CD4-positive, CD25-positive, alpha-beta regulatory T cell (primary cell): ENCODE data around the gene FHOD1. TPM values are rescaled to one million over a fixed set of nuclear protein-coding genes. Genes with fewer than 3 reads are reported as not detected.

Experiments used
- ATAC-seq, 2 donors: fragments of 150-1000 bp; cut with Tn5 transposase; one replicate each; pipeline ENCODE4 v1.10.0; 2021; ENCODE audit warnings: low read depth in 2 of 2, moderate number of reproducible peaks in 2 of 2, moderate library complexity in 1 of 2
- DNase-seq, 3 donors: peaks; one replicate each; pipeline versions ENCODE4 v3.0.0 to v3.0.0-alpha.2; 2012 to 2022; ENCODE audit warnings: mixed read lengths in 1 of 3
- H3K27ac ChIP-seq: one replicate; pipeline ENCODE4 v1.7.0; 2013; ENCODE audit warnings: mild to moderate bottlenecking, low read length; ENCODE audit not compliant: insufficient read depth, poor library complexity, severe bottlenecking
- H3K27me3 ChIP-seq: one replicate; pipeline ENCODE4 v1.7.0; 2013; ENCODE audit warnings: low read length; ENCODE audit not compliant: control insufficient read depth, insufficient read depth
- H3K36me3 ChIP-seq: one replicate; pipeline ENCODE4 v1.7.0; 2013; ENCODE audit warnings: mild to moderate bottlenecking, low read length, moderate library complexity; ENCODE audit not compliant: control insufficient read depth, insufficient read depth
- H3K4me1 ChIP-seq: 2 replicates; pipeline ENCODE4 v1.7.0; 2013; ENCODE audit warnings: mild to moderate bottlenecking, low read length; ENCODE audit not compliant: insufficient read depth, control insufficient read depth, poor library complexity, severe bottlenecking
- H3K4me3 ChIP-seq: one replicate; pipeline ENCODE4 v1.7.0; 2013; ENCODE audit warnings: low read depth, mild to moderate bottlenecking, low read length, moderate library complexity
- H3K9me3 ChIP-seq, 2 experiments: 1 replicate in 1 of 2; 2 replicates in 1 of 2; pipeline ENCODE4 v1.7.0; 2013; ENCODE audit warnings: low read length in 2 of 2, mild to moderate bottlenecking in 1 of 2, moderate library complexity in 1 of 2; ENCODE audit not compliant: control insufficient read depth in 2 of 2
- H3K27ac Mint-ChIP-seq, 3 donors: one replicate each; pipeline ENCODE4 v1.8.0; 2020 to 2022; ENCODE audit warnings: mild to moderate bottlenecking in 3 of 3, mixed read lengths in 3 of 3, moderate library complexity in 2 of 3
- H3K27me3 Mint-ChIP-seq: one replicate; pipeline ENCODE4 v1.8.0; 2022; ENCODE audit warnings: mild to moderate bottlenecking, mixed read lengths
- H3K36me3 Mint-ChIP-seq: one replicate; pipeline ENCODE4 v1.8.0; 2020; ENCODE audit warnings: mixed read lengths
- H3K4me1 Mint-ChIP-seq, 4 donors: one replicate each; pipeline ENCODE4 v1.8.0; 2020 to 2022; ENCODE audit warnings: mixed read lengths in 4 of 4, mild to moderate bottlenecking in 1 of 4
- H3K4me3 Mint-ChIP-seq, 4 donors: one replicate each; pipeline ENCODE4 v1.8.0; 2020 to 2022; ENCODE audit warnings: mild to moderate bottlenecking in 4 of 4, mixed read lengths in 4 of 4, moderate library complexity in 3 of 4
- H3K9me3 Mint-ChIP-seq, 7 donors: one replicate each; pipeline ENCODE4 v1.8.0; 2020 to 2022; ENCODE audit warnings: mixed read lengths in 7 of 7, mild to moderate bottlenecking in 3 of 7, moderate library complexity in 2 of 7
- polyA plus RNA-seq, 4 donors: library from polyadenylated mRNA; unstranded; fragments of 300-500 nt; fragmentation: Illumina TruSeq; gene quantifications; one replicate each; pipeline ENCODE4 v1.2.3, GENCODE V29; 2021
- total RNA-seq: library from RNA; stranded (reverse); gene quantifications from one replicate; pipeline ENCODE4 v1.2.3, GENCODE V29; 2022

FHOD1 gene
- total and polyA plus RNA-seq, 5 donors from 2014 or later, result 1.9 to 34.5 (median 3.6) TPM

DNA sequence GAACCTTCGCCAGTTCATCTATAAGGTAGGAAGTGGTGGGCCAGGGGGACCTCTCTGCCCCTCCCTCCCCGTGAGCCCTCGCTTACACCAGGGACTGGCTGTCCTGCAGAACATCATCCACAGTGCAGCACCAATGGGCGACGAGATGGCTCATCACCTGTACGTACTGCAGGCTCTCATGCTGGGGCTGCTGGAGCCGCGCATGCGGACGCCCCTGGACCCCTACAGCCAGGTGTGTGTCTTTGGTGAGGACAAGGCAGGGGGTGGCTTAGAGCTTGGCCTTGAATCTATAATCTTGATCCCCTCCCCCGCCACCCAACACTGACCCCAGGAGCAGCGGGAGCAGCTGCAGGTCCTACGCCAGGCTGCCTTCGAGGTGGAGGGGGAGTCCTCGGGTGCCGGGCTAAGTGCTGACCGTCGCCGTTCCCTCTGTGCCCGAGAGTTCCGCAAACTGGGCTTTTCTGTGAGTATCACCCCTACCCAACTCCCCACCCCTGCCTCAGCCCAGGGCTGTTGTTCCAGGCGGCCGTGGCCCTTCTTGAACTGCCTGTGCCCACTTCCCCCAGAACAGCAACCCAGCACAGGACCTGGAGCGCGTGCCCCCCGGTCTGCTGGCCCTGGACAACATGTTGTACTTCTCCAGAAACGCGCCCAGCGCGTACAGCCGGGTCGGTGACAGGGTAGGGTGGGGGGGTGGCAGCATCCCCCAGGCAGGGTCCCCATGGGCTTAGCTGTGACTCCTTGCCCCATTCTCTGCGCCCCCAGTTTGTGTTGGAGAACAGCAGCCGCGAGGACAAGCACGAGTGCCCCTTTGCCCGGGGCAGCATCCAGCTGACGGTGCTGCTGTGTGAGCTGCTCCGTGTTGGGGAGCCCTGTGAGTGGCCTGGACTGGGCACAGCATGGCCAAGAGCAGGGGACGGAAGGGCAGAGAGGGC lies 45.6 kb downstream of the FHOD1 start:
- H3K4me1 ChIP-seq, result no peaks in the 10 kb centered on the region
- no peaks in the 10 kb centered on the region for H3K27me3 ChIP-seq
- no peaks in the 10 kb centered on the region for H3K9me3 Mint-ChIP-seq
- peaks cover 29% of the 10 kb centered on the region for H3K36me3 ChIP-seq
- H3K4me1 Mint-ChIP-seq, result peaks cover 0 to 20% (median 4%) of the 10 kb centered on the region in 4 donors
- no peaks in the 10 kb centered on the region for H3K9me3 ChIP-seq
- no peak overlapping the region for H3K27ac ChIP-seq
- no peak for DNase-seq
- H3K27me3 Mint-ChIP-seq, result no peaks in the 10 kb centered on the region
- ATAC-seq, result no peak
- no peak overlapping the region for H3K4me3 Mint-ChIP-seq
- no peak overlapping the region for H3K4me3 ChIP-seq
- H3K36me3 Mint-ChIP-seq, result peaks cover 8% of the 10 kb centered on the region
- H3K27ac Mint-ChIP-seq, result no peak overlapping the region

DNA sequence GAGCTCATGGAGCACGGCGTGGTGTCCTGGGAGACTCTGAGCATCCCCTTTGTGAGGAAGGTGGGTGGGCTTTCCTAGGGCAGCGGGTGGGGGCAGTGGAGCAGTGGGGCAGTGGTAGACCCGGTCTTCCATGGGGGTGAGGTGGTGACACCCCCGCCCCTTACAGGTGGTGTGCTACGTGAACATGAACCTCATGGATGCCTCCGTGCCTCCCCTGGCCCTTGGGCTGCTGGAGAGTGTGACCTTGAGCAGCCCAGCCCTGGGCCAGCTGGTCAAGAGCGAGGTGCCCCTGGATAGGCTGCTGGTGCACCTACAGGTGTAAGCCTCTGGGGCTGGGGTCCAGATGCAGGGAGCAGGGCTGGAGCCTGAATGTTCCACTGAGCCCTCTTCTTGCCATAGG lies 46.8 kb downstream of the FHOD1 start:
- Mint-ChIP-seq H3K27me3 (no peaks in the 10 kb centered on the region), H3K4me1 (peaks cover 0 to 20% (median 13%) of the 10 kb centered on the region in 4 donors), H3K4me3 (no peak overlapping the region), H3K36me3 (peaks cover 20% of the 10 kb centered on the region), H3K9me3 (no peaks in the 10 kb centered on the region), H3K27ac (no peak overlapping the region)
- H3K27ac ChIP-seq, result no peak overlapping the region
- ATAC-seq (no peak), DNase-seq (no peak)
- no peak overlapping the region for H3K4me3 ChIP-seq
- H3K4me1 ChIP-seq, result no peaks in the 10 kb centered on the region
- no peaks in the 10 kb centered on the region for H3K27me3 ChIP-seq
- peaks cover 41% of the 10 kb centered on the region for H3K36me3 ChIP-seq
- H3K9me3 ChIP-seq, result no peaks in the 10 kb centered on the region

DNA sequence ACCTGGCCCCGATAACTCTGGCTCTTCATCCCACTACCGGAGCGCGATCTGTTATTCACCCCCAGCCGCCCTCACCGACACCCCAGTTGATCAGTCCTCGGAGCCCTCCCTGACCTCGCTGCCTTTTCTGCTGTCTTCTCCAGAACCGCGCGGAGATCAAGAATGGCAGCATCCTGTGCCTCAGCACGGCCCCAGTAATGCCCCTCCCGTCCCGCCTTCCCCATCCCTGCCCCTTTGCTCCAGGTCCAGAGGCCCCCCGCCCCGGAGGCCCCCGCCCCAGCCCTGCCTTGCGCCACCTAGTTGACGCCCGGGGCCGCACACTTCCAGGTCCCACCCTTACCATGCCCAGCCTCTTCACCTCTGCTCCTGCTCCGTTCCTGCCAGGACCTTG lies 47.5 kb downstream of the FHOD1 start:
- peak overlapping the region in 1 of 4 donors; percentile 47 for H3K4me3 Mint-ChIP-seq
- Histone ChIP-seq H3K36me3 (peaks cover 48% of the 10 kb centered on the region), H3K4me1 (no peaks in the 10 kb centered on the region), H3K4me3 (no peak overlapping the region), H3K27ac (no peak overlapping the region), H3K27me3 (no peaks in the 10 kb centered on the region), H3K9me3 (no peaks in the 10 kb centered on the region)
- H3K27me3 Mint-ChIP-seq, result no peaks in the 10 kb centered on the region
- ATAC-seq (no peak), DNase-seq (no peak)
- peaks cover 26% of the 10 kb centered on the region for H3K36me3 Mint-ChIP-seq
- peaks cover 0 to 20% (median 15%) of the 10 kb centered on the region in 4 donors for H3K4me1 Mint-ChIP-seq
- no peak overlapping the region for H3K27ac Mint-ChIP-seq
- H3K9me3 Mint-ChIP-seq, result no peaks in the 10 kb centered on the region

GRCh38 chr16:67199011-67199807 lies 48.1 kb downstream of the FHOD1 start, which contains the start of gene ELMO3:
TSS of gene ELMO3 (plus strand) at chr16:67199131. CDS start at chr16:67199327, 196 bp downstream.
- Histone ChIP-seq H3K27ac (no peak within 1 kb of the TSS), H3K4me1 (no peaks in the 10 kb centered on the region), H3K4me3 (no peak within 1 kb of the TSS), H3K9me3 (no peaks in the 10 kb centered on the region), H3K27me3 (no peaks in the 10 kb centered on the region), H3K36me3 (peaks cover 54% of the 10 kb centered on the region)
- H3K36me3 Mint-ChIP-seq, result peaks cover 27% of the 10 kb centered on the region
- H3K27me3 Mint-ChIP-seq, result no peaks in the 10 kb centered on the region
- peak within 1 kb of the TSS in 2 of 4 donors; percentile 47 to 78 for H3K4me3 Mint-ChIP-seq
- DNase-seq (no peak), ATAC-seq (no peak)
- H3K27ac Mint-ChIP-seq, result no peak within 1 kb of the TSS
- H3K4me1 Mint-ChIP-seq, result peaks cover 0 to 26% (median 15%) of the 10 kb centered on the region in 4 donors
- no peaks in the 10 kb centered on the region for H3K9me3 Mint-ChIP-seq

DNA sequence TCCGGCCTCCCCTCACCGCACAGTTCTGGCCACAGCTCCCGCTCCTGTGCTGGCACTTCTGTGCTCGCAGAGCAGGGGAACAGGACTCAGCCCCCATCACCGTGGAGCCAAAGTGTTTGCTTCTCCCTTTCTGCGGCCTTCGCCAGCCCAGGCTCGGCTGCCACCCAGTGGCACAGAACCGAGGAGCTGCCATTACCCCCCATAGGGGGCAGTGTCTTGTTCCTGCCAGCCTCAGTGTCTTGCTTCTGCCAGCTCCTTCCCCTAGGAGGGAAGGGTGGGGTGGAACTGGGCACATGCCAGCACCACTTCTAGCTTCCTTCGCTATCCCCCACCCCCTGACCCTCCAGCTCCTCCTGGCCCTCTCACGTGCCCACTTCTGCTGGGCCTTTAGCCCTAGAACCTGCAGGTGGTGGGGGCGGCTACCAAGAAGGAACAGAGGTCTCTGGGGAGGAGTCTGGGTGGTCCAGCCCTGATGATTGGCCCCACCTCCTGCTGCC lies 49.0 kb downstream of the FHOD1 start:
- Histone ChIP-seq H3K27ac (no peak overlapping the region), H3K4me3 (no peak overlapping the region), H3K4me1 (peaks cover 7% of the 10 kb centered on the region), H3K9me3 (no peaks in the 10 kb centered on the region), H3K36me3 (peaks cover 57% of the 10 kb centered on the region), H3K27me3 (no peaks in the 10 kb centered on the region)
- peaks cover 0 to 35% (median 22%) of the 10 kb centered on the region in 4 donors for H3K4me1 Mint-ChIP-seq
- H3K27me3 Mint-ChIP-seq, result no peaks in the 10 kb centered on the region
- H3K4me3 Mint-ChIP-seq, result peak overlapping the region in 1 of 4 donors; percentile 78
- DNase-seq (no peak), ATAC-seq (peak in 1 of 2 donors; percentile 27)
- H3K9me3 Mint-ChIP-seq, result no peaks in the 10 kb centered on the region
- peaks cover 27% of the 10 kb centered on the region for H3K36me3 Mint-ChIP-seq
- no peak overlapping the region for H3K27ac Mint-ChIP-seq

- H3K27me3 Mint-ChIP-seq, result no peaks in the 10 kb centered on the region
- Histone ChIP-seq H3K4me3 (no peak overlapping the region), H3K27ac (no peak overlapping the region), H3K4me1 (peaks cover 13% of the 10 kb centered on the region), H3K36me3 (peaks cover 57% of the 10 kb centered on the region), H3K9me3 (no peaks in the 10 kb centered on the region), H3K27me3 (no peaks in the 10 kb centered on the region)
- no peak for ATAC-seq
- no peaks in the 10 kb centered on the region for H3K9me3 Mint-ChIP-seq
- H3K27ac Mint-ChIP-seq, result no peak overlapping the region
- no peak for DNase-seq
- H3K36me3 Mint-ChIP-seq, result peaks cover 27% of the 10 kb centered on the region
- peaks cover 0 to 41% (median 24%) of the 10 kb centered on the region in 4 donors for H3K4me1 Mint-ChIP-seq
- H3K4me3 Mint-ChIP-seq, result peak overlapping the region in 1 of 4 donors; percentile 69
Observed at GRCh38 chr16:67197704-67198103, 49.6 kb downstream of the FHOD1 start.

DNA sequence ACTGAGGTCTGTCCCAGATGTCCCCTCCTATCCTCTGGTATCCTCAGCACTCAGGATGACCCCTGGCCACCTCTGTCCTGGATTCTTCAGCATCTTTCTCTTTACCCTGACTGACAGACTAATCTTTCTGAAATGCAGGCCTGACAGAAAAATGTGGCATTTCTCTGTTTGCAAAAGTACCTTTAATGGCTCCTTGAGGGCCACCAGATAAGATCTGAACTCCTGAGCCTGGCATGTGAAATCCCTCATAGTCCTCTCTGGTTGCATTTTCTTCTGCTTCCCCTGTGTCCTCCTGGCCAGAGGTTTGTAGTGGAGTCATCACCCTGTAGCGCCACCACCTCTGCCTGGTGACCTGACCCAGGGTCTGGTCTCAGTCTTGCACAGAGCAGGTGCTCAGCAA lies 50.4 kb downstream of the FHOD1 start:
- H3K4me1 ChIP-seq, result peaks cover 19% of the 10 kb centered on the region
- H3K27ac ChIP-seq, result no peak overlapping the region
- H3K9me3 ChIP-seq, result no peaks in the 10 kb centered on the region
- H3K4me1 Mint-ChIP-seq, result peaks cover 2 to 46% (median 26%) of the 10 kb centered on the region in 4 donors
- H3K36me3 Mint-ChIP-seq, result peaks cover 27% of the 10 kb centered on the region
- H3K36me3 ChIP-seq, result peaks cover 54% of the 10 kb centered on the region
- H3K9me3 Mint-ChIP-seq, result no peaks in the 10 kb centered on the region
- DNase-seq, result no peak
- H3K4me3 ChIP-seq, result no peak overlapping the region
- peak overlapping the region in 2 of 4 donors; percentile 45 to 77 for H3K4me3 Mint-ChIP-seq
- peak overlapping the region in 1 of 3 donors; percentile 60 for H3K27ac Mint-ChIP-seq
- ATAC-seq, result no peak
- H3K27me3 Mint-ChIP-seq, result no peaks in the 10 kb centered on the region
- no peaks in the 10 kb centered on the region for H3K27me3 ChIP-seq
